ENCODE results near the gene BSN.
"Not testable (repeated sequence)": the region's sequence is repeated elsewhere in the genome, so short reads cannot be mapped to it uniquely, and the experiment has no call there.

BSN gene

GRCh38 chr3:49674497-49674983, 120.3 kb downstream of the BSN start:
- peak; percentile 18 for DNase-seq

DNA sequence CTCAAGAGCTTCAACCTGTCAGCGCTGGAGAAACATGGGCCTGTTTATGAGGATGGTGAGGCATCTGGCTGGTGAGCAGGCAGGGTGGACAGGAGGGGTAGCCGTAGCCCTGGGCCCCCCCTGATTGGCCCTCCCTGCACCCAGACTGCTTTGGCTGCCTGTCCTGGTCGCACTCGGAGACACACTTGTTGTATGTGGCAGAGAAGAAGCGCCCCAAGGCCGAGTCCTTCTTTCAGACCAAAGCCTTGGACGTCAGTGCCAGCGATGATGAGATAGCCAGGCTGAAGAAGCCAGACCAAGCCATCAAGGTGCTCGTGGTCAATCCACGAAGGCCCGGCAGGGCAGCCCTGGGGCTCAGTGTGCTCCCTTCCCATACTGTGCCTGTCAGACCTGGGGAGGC, 121.6 kb downstream of the BSN start:
- DNase-seq = no peak

DNA sequence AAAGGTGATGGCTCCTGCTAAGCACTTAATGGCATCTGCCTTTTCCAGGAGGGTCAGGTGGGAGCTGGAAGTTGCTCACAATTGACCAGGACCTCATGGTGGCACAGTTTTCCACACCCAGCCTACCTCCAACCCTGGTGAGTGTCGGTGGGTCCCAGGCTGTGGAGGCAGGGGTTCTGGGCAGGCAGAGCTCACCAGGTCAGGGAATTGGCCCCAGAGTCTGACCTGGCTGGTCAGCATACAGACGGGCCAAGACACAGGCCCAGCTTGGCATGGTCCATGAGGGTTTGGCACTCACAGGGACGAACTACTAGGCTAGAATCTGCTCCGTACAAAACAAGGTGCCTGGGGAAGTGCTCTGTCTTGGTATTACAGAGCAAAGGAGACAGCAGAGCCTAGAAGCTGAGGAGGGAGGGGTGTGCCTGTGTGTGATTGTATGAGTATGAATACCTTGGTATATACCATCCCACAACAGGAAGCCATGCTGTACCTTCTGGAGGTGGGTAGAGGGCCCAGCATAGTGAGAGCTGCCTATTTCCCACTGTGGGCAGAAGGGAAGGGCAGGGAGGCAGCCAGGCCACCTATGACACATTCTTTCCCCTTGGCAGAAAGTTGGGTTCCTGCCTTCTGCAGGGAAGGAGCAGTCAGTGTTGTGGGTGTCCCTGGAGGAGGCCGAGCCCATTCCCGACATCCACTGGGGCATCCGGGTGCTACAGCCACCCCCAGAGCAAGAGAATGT, 126.4 kb downstream of the BSN start:
- no peak for DNase-seq

DNA sequence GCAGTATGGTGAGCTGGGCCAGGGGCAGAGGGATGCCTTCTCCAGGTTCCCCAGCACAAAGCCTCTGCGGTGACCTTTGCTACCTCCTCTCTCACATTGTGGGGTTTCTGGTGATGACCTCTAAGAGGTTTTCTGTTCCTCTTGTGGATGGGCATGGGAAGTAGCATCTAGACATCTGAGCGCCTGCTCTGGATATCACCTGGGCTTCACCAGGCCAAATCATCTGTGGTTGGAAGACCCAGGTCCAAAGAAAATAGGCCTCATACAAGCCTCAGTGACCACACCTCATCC, 126.9 kb downstream of the BSN start:
- DNase-seq = no peak

GRCh38 chr3:49681543-49681942, 127.3 kb downstream of the BSN start:
- no peak for DNase-seq

GRCh38 chr3:49683162-49683561, 128.9 kb downstream of the BSN start:
- DNase-seq = no peak

- DNase-seq = not testable (repeated sequence)
Measured at GRCh38 chr3:49684453-49684852, 130.2 kb downstream of the BSN start.

- not testable (repeated sequence) for DNase-seq
Measured at GRCh38 chr3:49685103-49685502, 130.8 kb downstream of the BSN start.

- DNase-seq = not testable (repeated sequence)
Measured at GRCh38 chr3:49685846-49686245, 131.6 kb downstream of the BSN start.

DNA sequence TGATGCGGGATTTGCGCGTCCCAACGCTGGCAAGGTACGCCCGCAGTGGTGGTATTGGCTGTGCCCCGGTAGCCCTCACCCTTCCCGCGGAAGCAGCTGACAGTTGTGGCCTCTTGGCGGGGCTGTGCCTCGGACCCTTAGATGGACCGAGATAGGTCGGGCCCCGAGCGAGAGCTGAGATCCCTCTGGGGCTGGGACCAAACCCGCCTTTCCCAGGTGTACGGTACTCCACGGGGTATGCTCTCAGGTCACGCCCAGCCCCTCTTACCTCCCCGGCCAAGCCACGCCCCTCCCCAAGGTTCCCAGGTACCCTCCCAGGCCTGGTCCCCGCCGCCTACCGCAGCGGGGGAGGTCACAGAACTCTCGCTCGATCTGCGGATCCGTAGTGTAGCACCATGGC, 132.1 kb downstream of the BSN start:
- DNase-seq = peak; percentile 38

DNA sequence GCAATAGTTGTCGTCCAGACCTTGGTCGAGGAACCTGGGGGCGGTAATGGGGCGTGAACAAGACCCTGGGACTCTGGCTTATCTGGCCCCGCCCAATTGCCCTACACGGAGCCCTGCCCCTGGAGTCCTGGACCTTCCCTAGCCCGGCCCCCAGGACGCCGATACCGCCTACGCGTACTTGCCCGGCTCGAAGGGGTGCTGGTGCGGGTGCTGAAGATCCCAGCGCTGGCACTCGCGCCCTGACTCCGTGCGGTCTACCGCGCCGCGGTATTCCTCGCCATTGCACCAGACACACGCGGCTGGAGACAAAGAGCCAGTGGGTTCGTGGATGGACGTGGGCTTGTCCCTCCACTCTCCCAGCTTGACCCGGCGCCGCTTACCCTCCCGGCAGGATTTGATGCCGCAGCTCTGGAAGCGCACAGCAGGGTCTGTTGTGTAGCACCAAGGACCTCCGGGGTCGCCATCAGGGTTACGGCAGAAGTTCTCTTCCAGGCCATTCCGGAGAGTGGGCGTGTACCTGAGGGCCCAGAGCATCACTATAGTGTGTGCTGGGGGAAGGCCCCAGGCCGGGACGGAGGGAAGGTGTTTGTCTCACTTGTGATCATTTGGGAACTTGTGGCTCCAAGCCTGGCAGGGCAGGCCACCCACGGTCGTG, 132.6 kb downstream of the BSN start:
- peak; percentile 50 for DNase-seq

DNA sequence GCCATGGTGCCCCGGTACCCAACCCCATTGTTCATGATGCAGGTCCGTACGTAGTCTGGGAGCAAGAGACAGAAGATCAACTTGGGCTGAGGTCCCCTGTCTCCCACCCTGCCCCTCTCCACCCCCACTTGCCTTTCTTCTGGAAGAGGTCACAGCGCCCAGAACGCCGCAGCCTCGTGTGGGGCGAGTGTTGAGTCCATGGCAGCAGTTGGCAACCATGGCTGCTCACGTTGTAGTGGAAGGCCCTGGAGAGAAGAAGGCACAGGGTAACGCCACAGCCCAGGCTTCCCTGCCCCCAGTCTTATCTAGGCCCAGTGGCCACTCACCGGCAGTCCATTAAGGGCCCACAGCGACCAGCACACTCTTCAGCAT, 133.1 kb downstream of the BSN start:
- DNase-seq = not testable (repeated sequence)

DNA sequence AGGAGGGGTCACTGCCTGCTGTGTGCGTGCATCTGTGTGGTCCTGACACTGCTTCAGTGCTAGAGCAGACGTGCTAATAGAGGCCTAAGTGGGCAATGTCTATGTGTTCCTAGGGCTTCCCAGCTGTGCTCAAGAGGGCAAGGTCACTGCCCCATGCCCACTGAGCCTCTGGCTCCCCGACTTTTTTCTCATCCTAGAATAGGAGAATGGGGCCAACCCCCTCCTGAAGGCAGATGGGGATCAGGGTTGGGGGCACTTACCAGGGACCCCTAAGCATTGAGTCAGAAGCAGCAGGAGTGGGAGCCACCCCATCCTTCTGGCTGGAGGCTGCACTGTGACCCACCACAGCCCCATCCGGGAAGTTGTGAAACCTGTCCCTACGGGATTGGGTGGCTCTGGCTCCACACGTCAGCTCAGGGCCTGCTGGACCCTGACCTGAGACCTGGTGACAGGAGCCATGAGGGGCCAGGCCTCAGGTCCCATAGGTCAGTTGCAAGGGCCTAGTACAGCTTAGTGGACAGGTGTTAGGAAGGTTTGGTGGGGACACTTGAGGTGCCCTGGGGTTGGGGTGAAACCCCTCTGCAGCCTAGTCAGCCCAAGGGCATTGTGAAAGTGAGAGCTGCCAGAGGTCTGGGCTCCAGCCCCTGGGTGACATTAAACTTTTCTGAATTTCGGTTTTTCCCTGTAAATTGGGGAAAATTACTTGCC, 134.2 kb downstream of the BSN start:
- not testable (repeated sequence) for DNase-seq

DNA sequence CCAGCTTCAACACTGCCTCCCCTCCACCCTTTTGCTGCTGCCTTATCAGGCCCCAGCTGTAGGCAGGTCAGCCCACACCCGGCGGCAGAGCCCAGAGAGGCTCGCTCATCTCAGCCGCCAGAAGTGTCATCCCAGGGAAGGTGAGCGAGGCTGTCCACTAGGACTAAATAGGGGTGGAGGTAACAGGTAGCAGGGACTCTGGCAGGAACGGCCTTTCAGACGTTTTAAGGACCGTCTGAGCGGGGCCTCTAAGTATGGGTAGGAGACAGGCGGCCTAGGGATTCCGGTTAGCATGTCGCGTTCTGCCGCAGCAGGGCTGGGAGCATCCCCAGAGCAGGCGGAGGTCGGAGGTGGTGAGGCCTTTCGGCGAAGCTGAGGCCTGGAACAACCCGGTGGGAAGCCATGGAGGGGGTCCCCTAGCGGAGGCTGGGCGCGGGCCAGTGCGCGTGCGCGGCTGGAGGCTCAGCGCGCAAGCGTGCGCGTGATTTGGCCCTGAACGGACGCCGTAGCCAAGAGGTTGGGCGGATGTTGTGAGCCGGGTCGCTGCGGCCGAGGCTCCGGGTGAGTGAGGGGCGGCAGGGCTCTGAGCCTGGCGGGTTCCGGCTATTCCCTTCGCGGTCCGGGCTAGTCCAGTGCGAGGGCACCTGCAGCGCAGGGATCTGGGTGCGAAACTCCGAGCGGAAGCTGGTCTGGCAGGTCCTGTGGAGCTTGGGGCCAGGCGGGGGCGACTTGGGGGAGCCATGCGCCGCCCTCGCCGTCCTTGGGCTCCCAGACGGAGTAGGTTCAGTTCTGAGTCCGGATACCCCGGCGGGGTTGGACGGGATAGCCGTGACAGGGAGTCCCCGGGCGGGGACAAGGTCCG, 135.0 kb downstream of the BSN start, which contains the start of the genes MST1 and RNF123:
MST1 (minus strand) TSS at position 429 of the 862 bp plus-strand sequence. CDS start 783 bp downstream, outside the sequence.
RNF123 (plus strand) TSS at position 512 of the 862 bp plus-strand sequence. CDS start 1,609 bp downstream, outside the sequence.
- DNase-seq = peak; percentile 93

- not testable (repeated sequence) for DNase-seq
Measured at GRCh38 chr3:49689908-49690624, 135.8 kb downstream of the BSN start.

DNA sequence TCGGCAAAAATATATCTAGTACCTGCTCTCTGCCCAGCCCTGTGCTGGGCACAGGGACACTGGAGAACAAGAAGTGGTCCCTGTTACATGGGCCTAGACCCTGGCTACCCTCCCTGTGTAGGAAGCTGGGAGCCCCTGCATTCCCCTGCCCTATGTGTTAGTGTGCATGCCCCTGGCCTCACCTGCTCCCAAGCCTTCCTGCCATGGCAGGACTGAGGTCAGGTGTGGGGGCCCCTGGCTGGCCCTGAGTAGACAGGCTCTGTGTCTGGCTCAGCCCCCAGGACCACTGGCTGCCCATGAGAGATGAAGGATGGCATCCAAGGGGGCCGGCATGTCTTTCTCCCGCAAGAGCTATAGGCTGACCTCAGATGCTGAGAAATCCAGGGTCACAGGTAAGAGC, 136.6 kb downstream of the BSN start:
- DNase-seq = not testable (repeated sequence)

GRCh38 chr3:49691481-49691880, 137.2 kb downstream of the BSN start:
- DNase-seq = not testable (repeated sequence)

- not testable (repeated sequence) for DNase-seq
Measured at GRCh38 chr3:49694409-49695070, 140.3 kb downstream of the BSN start.

DNA sequence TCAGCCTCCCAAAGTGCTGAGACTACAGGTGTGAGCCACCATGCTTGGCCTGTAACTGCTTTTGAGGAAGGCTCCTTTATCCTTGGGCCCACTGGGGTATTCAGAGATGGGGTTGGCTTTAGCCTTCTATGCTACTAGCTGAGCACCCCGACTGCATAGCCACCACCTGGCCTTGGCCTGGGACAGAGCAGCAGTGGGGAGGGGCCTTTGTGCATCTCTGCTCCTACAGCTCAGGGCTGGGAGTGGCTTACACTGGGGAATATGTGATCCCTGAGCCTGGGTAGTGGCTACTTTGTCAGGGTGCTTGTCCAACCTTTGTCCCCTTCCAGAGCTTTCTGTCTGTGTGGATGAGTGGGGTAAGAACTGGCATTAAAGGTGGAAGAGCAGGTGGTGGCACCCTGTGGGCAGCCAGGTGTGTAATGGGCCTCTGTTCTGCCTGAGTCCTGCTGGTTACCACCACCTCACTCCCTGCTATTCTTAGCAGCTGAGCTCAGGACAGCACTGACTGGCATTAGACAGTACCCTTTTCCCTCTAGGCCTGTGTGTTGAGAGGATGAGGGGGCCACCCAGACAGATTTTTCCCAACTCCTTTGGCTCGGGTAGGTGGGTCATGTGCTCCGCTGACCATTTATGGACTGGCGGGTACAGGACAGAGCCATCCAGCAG, 141.2 kb downstream of the BSN start:
- not testable (repeated sequence) for DNase-seq

GRCh38 chr3:49699281-49699979, 145.2 kb downstream of the BSN start:
- DNase-seq = no peak

Data from activated naive CD4-positive, alpha-beta T cell treated with Interleukin-2 at 50 U/mL for 16 hours (primary cell).